Measurements from ENCODE around the gene PRCP.
"Not testable (repeated sequence)": the region's sequence is repeated elsewhere in the genome, so short reads cannot be mapped to it uniquely, and the experiment has no call there.

The PRCP gene

DNA sequence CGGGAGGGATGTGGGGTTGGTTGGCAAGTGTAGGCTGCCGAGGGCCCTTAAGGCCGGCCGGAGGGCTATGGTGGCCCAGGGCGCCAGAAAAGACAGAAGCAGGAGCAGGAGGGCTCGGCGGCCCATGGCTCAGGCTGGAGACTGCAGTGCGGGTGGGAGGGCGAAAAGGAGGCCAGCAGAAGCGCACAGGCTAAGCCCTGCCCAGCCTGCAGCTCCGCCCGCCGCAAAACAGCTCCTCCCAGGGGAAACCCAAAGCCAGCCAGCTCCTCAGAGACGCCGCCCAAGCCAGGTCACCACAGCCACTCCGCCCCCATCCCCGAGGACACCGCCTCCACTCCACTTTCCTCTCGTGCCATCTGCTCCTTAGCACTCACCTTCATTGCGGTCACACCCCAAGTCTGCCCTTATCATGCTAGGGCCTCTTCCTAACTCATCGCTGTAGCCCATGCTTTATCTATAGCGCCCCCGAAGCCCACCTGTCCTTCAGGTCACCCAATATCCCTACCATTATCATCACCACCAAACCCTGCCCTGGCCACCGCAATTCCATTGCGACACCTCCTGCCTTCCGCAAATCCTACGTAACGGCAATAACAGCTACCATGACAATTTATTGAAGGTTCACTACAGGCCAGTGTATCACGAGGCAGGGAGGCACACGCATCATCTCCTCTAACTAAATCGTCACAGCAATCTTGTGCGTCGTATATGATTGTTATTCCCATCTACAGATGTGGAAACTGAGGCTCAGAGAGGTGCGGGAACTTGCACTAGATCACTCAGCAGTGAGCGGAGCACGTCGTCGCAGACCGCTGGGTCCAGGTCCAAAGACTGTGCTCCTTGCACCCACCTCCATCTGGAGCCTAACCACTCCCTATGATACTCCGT, at the start of gene PRCP:
Gene PRCP, minus strand, starts transcription at position 154 of the 888 bp plus-strand sequence. Its CDS starts 28 bp downstream, at position 126.
- peak; percentile 90 for DNase-seq (ENCODE audit: extremely low read depth, insufficient read length)
- Histone ChIP-seq H3K4me3 (replicated peaks; ENCODE audit: low read depth, low read length) (peak within 1 kb of the TSS; percentile 88), H3K27me3 (replicated peaks; ENCODE audit: control insufficient read depth, insufficient read depth, low read length) (no peaks in the 10 kb centered on the region), H3K36me3 (ENCODE audit: control insufficient read depth, insufficient read depth, low read length) (no peaks in the 10 kb centered on the region)
- TF ChIP-seq, protein P1, sequence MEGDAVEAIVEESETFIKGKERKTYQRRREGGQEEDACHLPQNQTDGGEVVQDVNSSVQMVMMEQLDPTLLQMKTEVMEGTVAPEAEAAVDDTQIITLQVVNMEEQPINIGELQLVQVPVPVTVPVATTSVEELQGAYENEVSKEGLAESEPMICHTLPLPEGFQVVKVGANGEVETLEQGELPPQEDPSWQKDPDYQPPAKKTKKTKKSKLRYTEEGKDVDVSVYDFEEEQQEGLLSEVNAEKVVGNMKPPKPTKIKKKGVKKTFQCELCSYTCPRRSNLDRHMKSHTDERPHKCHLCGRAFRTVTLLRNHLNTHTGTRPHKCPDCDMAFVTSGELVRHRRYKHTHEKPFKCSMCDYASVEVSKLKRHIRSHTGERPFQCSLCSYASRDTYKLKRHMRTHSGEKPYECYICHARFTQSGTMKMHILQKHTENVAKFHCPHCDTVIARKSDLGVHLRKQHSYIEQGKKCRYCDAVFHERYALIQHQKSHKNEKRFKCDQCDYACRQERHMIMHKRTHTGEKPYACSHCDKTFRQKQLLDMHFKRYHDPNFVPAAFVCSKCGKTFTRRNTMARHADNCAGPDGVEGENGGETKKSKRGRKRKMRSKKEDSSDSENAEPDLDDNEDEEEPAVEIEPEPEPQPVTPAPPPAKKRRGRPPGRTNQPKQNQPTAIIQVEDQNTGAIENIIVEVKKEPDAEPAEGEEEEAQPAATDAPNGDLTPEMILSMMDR (IDR thresholded peaks at IDR 0.05; ENCODE audit: insufficient read depth, low read length, poor library complexity, severe bottlenecking) = no peak

DNA sequence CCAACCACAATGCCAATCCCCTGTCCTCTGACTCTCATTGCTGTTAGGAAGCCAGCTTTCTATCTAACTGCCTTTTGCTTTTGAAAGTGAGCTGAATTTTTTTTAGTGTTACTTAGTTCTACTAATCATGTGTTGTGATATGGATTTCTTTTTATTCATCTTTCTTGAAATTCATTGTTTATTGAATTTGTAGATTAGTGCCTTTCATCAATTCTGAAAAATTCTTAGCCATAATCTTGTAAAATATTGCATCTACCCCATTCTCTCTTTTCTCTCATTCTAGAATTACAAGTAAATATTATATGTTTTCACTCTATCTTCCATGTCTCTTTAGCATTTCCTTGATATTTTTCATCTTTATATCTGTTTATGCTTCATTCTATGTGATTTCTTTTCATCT, 49.1 kb upstream of the PRCP start:
- Histone ChIP-seq H3K4me3 (replicated peaks; ENCODE audit: low read depth, low read length) (no peak overlapping the region), H3K27me3 (replicated peaks; ENCODE audit: control insufficient read depth, insufficient read depth, low read length) (no peaks in the 10 kb centered on the region), H3K36me3 (ENCODE audit: control insufficient read depth, insufficient read depth, low read length) (no peaks in the 10 kb centered on the region)
- TF ChIP-seq, protein P1 (IDR thresholded peaks at IDR 0.05; ENCODE audit: insufficient read depth, low read length, poor library complexity, severe bottlenecking) = no peak
- DNase-seq (ENCODE audit: extremely low read depth, insufficient read length) = no peak

DNA sequence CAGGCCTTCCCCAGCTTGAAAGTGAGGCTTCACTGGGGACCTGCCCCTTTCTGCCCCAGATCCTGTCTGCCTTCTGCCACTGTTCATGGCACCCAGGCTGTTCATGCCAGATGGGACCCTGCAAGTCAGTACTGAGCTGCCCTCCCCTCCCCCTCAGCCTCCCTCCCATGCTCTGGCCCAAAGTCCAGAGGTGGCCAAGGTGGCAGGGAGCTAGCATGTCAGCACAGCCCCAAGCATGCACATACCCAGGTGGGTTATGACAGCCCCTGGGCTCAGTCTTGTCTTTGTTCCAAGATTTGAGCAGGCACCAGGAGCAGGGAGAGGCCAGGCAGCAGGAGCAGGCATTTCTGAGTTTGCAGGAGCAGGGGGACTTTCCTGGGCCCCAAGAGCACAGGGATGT, 45.5 kb upstream of the PRCP start:
- no peak for DNase-seq (ENCODE audit: extremely low read depth, insufficient read length)
- H3K27me3 ChIP-seq (replicated peaks; ENCODE audit: control insufficient read depth, insufficient read depth, low read length) = no peaks in the 10 kb centered on the region
- TF ChIP-seq, protein P1 (IDR thresholded peaks at IDR 0.05; ENCODE audit: insufficient read depth, low read length, poor library complexity, severe bottlenecking) = no peak

DNA sequence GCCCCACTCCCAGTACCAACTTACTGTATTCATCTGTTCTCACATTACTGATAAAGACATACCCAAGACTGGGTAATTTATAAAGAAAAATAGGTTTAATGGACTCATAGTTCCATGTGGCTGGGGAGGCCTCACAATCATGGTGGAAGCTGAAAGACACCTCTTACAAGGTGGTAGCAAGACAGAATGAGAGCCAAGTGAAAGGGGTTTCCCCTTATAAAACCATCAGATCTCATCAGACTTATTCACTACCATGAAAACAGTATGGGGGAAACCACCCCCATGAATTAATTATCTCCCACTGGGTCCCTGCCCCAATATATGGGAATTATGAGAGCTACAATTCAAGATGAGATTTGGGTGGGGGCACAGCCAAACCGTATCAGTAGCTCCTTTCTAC, 44.8 kb upstream of the PRCP start:
- not testable (repeated sequence) for H3K36me3 ChIP-seq (ENCODE audit: control insufficient read depth, insufficient read depth, low read length); H3K27me3 ChIP-seq (replicated peaks; ENCODE audit: control insufficient read depth, insufficient read depth, low read length); DNase-seq (ENCODE audit: extremely low read depth, insufficient read length); H3K4me3 ChIP-seq (replicated peaks; ENCODE audit: low read depth, low read length)

More for the DNA sequence above, 45.5 kb upstream of the PRCP start:
- Histone ChIP-seq H3K4me3 (replicated peaks; ENCODE audit: low read depth, low read length) (no peak overlapping the region), H3K36me3 (ENCODE audit: control insufficient read depth, insufficient read depth, low read length) (no peaks in the 10 kb centered on the region)

DNA sequence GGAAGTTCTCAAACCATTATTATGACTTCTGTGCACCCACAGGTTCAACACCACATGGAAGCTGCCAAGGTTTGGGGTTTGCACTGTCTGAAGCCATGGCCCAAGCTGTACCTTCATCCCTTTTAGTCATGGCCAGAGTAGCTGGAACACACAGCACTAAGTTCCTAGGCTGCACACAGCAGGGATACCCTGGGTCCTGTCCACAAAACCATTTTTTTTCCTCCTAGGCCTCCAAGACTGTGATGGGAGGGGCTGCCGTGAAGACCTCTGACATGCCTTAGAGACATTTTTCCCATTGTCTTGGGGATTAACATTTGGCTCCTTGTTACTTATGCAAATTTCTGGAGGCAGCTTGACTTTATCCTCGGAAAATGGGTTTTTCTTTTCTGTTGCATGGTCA, 44.0 kb upstream of the PRCP start:
- H3K36me3 ChIP-seq (ENCODE audit: control insufficient read depth, insufficient read depth, low read length) = no peaks in the 10 kb centered on the region
- DNase-seq (ENCODE audit: extremely low read depth, insufficient read length) = no peak
- H3K27me3 ChIP-seq (replicated peaks; ENCODE audit: control insufficient read depth, insufficient read depth, low read length) = no peaks in the 10 kb centered on the region

DNA sequence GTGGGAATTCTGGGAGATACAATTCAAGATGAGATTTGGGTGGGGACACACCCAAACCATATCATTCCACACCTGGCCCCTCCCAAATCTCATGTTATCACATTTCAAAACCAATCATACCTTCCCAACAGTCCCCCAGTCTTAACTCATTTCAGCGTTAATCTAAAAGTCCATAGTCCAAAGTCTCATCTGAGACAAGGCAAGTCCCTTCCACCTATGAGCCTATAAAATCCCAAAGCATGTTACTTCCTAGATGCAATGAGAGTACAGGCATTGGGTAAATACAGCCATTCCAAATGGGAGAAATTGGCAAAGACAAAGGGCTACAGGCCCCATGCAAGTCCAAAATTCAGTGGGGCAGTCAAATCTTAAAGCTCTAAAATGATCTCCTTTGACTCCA, 43.2 kb upstream of the PRCP start:
- DNase-seq (ENCODE audit: extremely low read depth, insufficient read length); H3K27me3 ChIP-seq (replicated peaks; ENCODE audit: control insufficient read depth, insufficient read depth, low read length); H3K4me3 ChIP-seq (replicated peaks; ENCODE audit: low read depth, low read length); H3K36me3 ChIP-seq (ENCODE audit: control insufficient read depth, insufficient read depth, low read length): not testable (repeated sequence)

More for the DNA sequence above, 44.0 kb upstream of the PRCP start:
- TF ChIP-seq, protein P1 (IDR thresholded peaks at IDR 0.05; ENCODE audit: insufficient read depth, low read length, poor library complexity, severe bottlenecking) = no peak
- no peak overlapping the region for H3K4me3 ChIP-seq (replicated peaks; ENCODE audit: low read depth, low read length)
